ENCODE data around the gene TRAPPC6A.

DNA sequence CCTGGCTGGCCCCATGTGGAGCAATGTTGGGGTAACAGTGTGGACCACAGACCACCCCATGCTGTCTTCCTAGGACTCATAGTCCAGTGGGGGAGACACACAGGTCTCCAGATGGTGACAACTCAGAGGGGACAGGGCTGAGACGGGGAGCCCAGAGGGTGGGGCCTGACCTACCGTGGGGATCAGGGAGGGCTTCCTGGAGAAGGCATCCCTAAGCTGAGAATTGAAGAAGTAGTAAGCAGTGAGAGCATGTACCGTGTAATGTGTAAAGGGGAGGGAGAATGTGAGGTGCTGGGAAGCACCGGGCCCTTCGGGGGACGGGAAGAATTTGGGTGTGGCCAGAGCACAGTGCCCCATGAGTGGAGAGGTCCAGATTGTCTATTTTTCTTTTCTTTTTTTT is 54.0 kb downstream of the TRAPPC6A start:
- TF ChIP-seq EZH2 (IDR thresholded peaks at IDR 0.05; ENCODE audit: insufficient read depth, poor library complexity, severe bottlenecking) (no peak), EZH2phosphoT487 (IDR thresholded peaks at IDR 0.05; ENCODE audit: insufficient read depth, low read depth) (no peak)
